H1 (cell line): ENCODE results near the gene RNF224. TPM values are rescaled to one million over a fixed set of nuclear protein-coding genes. Genes with fewer than 3 reads are reported as not detected.

Experiments
- FOSL1 ChIP-seq: IDR thresholded peaks from 2 replicates; pipeline ENCODE4 v1.6.1; 2011; ENCODE audit warnings: mild to moderate bottlenecking, low read depth, low read length, moderate library complexity; ENCODE audit not compliant: insufficient read depth
- HDAC6 ChIP-seq: IDR thresholded peaks from one replicate; pipeline ENCODE4 v1.7.1; 2012; ENCODE audit warnings: low read depth, mild to moderate bottlenecking, inconsistent platforms, low read length, moderate library complexity
- RFX5 ChIP-seq: IDR thresholded peaks from 2 replicates; pipeline ENCODE4 v1.6.1; 2011; ENCODE audit warnings: low read depth, low read length, improper control_type of control experiment, borderline replicate concordance
- SAP30 ChIP-seq: fragments of 300-600 bp; sonication (generic); IDR thresholded peaks from 2 replicates; pipeline ENCODE4 v1.7.1; 2012; ENCODE audit warnings: low read length, moderate library complexity, mild to moderate bottlenecking, inconsistent platforms; ENCODE audit not compliant: insufficient read depth, insufficient replicate concordance
- TCF12 ChIP-seq: IDR thresholded peaks from 2 replicates; pipeline ENCODE4 v1.6.1; 2011; ENCODE audit warnings: low read depth, mild to moderate bottlenecking, low read length
- polyA plus RNA-seq, 7 experiments: library from polyadenylated mRNA; depleted of rRNA in 3 of 7; stranded (reverse) in 5 of 7; unstranded in 2 of 7; fragments of >200 nt in 5 of 7; fragments of 200-250 nt in 2 of 7; gene quantifications; 1 replicate in 5 of 7; 2 replicates in 1 of 7; 4 replicates in 1 of 7; pipeline versions ENCODE4 v1.2.1 to v1.2.3, GENCODE V29; 2011 to 2013; ENCODE audit warnings: missing spikeins in 2 of 7, mixed read lengths in 2 of 7
- total RNA-seq: library from RNA; stranded (reverse); fragmentation: NEBNext Ultra II Directional; extraction: Animal tissue kit (Norgen Biotek cat#: 25700); gene quantifications from 2 replicates; pipeline ENCODE4 v1.2.1, GENCODE V29; 2021
- TF ChIP-seq, protein P1 (sequence below): IDR thresholded peaks from 2 replicates; pipeline ENCODE4 v1.6.1; 2011; ENCODE audit warnings: low read length, improper control_type of control experiment

RNF224 gene
- total and polyA plus RNA-seq, 2 of the 8 experiments (the other 6 are each of a cell fraction or from before 2014, with no cell fraction given) = 0.24 TPM; not detected in 1

DNA sequence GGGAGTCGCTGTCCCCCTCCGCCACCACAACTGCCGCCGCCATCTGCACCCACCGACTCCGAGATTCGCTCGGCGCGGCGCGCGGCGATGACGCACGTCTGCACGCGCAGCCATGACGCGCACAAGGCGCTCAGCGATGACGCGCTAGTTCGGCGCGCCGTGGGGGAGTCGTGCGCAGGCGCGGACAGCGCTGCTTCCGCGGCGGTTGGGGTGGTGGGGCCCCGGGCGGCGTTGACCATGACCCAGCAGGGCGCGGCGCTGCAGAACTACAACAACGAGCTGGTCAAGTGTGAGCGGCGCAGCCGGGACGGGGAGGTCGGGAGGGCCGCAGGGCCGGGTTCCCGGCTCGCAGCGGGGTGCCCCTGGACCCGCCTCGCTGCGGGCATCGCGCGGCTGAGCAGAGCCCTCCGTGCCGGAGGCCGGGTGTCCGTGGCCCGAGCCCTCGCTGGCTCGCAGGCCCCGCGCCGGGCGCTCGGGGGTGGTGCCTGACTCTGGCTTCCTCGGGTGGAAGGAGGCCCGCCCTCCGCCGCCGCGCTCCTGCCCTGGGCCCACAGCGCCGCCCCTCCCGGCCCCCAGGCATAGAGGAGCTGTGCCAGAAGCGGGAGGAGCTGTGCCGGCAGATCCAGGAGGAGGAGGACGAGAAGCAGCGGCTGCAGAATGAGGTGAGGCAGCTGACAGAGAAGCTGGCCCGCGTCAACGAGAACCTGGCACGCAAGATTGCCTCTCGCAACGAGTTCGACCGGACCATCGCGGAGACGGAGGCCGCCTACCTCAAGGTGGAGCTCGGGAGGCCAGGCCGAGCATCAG is 38.6 kb upstream of the RNF224 start, which contains the start of the genes ANAPC2 and SSNA1 (continued):
- TF ChIP-seq SAP30 (peak; percentile 31), HDAC6 (no peak), RFX5 (no peak), FOSL1 (no peak), TCF12 (0 out of 2 replicates have a peak, but pooled peaks have one; percentile 7)
- TF ChIP-seq, protein P1, sequence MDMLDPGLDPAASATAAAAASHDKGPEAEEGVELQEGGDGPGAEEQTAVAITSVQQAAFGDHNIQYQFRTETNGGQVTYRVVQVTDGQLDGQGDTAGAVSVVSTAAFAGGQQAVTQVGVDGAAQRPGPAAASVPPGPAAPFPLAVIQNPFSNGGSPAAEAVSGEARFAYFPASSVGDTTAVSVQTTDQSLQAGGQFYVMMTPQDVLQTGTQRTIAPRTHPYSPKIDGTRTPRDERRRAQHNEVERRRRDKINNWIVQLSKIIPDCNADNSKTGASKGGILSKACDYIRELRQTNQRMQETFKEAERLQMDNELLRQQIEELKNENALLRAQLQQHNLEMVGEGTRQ = no peak
